ENCODE measurements around the gene LIG1. TPM values are rescaled to one million over a fixed set of nuclear protein-coding genes. Genes with fewer than 3 reads are reported as not detected.

Gene LIG1
- total RNA-seq, 2 experiments from 2014 or later: 157 to 221 TPM

DNA sequence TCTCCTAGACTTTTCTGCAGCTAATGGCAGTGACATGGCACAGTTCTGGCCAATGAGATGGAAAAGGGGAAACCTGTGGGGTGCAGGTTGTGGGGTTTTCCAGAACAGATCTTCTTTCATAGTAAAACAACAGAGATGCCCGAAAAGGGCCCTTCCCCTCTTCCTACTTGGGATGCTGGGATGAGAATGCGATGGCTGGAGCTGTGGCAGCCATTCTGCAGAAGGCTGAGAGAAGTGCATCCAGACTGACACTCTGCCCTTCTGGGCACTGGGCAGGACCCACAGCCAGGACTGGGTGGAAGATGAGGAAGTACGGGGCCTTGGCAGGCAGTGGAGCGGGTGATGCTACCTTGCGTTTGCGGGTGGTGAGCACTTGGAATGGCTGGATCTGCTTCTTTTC lies 42.6 kb downstream of the LIG1 start:
- no peaks in the 10 kb centered on the region for H3K27me3 Mint-ChIP-seq
- H3K9me3 Mint-ChIP-seq (ENCODE audit: low read depth): no peaks in the 10 kb centered on the region
- no peak overlapping the region for H3K4me3 Mint-ChIP-seq
- peaks cover 6% of the 10 kb centered on the region for H3K4me1 Mint-ChIP-seq
- DNase-seq (no peak), ATAC-seq (no peak)
- H3K36me3 Mint-ChIP-seq: peaks cover 57% of the 10 kb centered on the region
- CTCF ChIA-PET: no interaction called here
- no peak overlapping the region for H3K27ac Mint-ChIP-seq

DNA sequence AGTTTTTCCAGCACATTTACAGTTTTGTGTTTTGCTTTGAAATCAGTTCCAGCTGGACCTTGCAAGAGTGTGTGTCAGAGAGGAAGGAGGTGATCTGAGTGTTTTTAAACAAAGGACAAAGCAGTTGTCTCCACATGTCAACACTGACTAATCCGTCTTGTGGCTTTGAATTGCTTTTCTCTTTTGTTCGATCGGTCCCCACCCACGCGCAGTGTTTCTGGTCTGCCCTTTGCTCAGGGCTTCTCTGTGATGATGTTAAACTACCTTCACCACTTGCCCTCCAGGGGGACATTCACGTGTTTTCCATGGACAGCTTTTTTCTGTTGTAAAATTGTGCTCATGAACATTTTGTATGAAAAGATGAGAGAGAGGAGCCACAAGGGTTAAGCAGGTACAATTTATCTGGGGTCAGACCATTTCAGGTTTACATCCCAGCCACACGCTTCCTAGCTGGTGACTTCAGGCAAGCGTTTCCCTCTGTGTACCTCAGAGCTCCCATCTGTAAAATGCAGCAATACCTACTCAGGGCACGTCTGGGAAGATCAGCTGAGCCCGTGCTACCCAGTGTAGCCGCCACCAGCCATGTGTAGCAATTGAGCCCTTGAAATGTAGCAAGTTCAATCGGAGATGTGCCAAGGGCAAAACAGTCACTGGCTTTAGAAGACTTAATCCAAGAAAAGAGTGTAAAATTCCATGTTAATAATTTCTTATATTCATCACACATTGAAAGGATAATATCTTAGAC lies 46.1 kb downstream of the LIG1 start:
- CTCF ChIA-PET: interaction anchor here (1.4 to 1.9 kb wide), 2 partner anchors 21 to 28 kb away, joined by 4 to 6 read pairs; no protein-coding TSS in a partner anchor
- ATAC-seq: no peak
- Mint-ChIP-seq H3K9me3 (ENCODE audit: low read depth) (no peaks in the 10 kb centered on the region), H3K4me1 (peaks cover 14% of the 10 kb centered on the region), H3K27ac (peak overlapping the region; percentile 24), H3K27me3 (no peaks in the 10 kb centered on the region), H3K4me3 (no peak overlapping the region), H3K36me3 (peaks cover 68% of the 10 kb centered on the region)
- DNase-seq: peak; percentile 52

DNA sequence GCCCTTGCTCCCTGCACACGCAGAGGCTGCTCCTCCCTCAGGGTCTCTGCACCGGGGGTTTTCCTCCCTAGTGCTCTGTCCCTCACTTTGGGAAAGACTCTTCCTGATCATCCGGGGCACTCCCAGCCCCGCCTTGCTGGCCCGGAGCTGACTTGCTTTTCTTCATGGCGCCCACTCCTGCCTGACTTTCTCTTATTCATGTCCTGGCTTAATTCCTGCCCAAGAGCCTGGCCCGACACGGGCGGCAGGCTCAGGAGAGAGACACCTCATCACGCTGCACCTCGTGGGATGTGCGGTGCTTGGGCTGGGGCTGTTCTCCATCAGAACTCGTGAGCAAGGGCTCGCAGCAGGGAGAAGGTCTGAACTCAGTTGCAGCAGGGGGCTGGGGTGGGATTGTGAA lies 47.7 kb downstream of the LIG1 start:
- peaks cover 62% of the 10 kb centered on the region for H3K36me3 Mint-ChIP-seq
- H3K4me1 Mint-ChIP-seq: peaks cover 22% of the 10 kb centered on the region
- ATAC-seq (no peak), DNase-seq (no peak)
- CTCF ChIA-PET: interaction anchor here (0.6 to 1.2 kb wide), 2 partner anchors 12 to 14 kb away, joined by 3 read pairs; partner anchors contain the start of gene PLA2G4C
- H3K4me3 Mint-ChIP-seq: no peak overlapping the region
- H3K27ac Mint-ChIP-seq: peak overlapping the region; percentile 73
- H3K27me3 Mint-ChIP-seq: no peaks in the 10 kb centered on the region
- H3K9me3 Mint-ChIP-seq (ENCODE audit: low read depth): no peaks in the 10 kb centered on the region

DNA sequence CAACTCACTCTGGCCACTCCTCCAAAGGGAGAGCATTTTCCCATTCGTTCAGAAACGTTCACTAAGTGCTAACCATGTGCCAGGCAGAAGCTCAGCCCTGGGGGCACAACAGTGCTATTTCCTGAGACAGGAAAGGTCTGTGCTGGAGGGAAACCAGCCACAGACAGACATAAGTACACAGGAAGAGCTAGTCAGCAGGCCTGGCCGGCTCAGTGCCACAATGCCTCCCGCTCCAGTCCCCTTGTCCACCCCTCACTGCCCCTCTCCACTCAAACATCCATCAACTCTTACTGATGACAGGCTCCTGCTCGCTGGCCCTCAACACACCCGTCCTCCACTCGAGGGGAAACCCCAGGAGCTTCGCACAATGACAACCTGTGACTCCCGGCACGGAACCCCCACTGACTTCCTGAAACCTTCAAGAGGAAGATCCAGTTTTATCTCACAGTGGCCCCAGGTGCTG lies 48.2 kb downstream of the LIG1 start:
- Mint-ChIP-seq H3K27me3 (no peaks in the 10 kb centered on the region), H3K27ac (peak overlapping the region; percentile 73), H3K9me3 (ENCODE audit: low read depth) (no peaks in the 10 kb centered on the region), H3K4me1 (peaks cover 22% of the 10 kb centered on the region), H3K36me3 (peaks cover 60% of the 10 kb centered on the region), H3K4me3 (no peak overlapping the region)
- DNase-seq: no peak
- CTCF ChIA-PET: interaction anchor here (0.6 kb wide), 1 partner anchor 12 kb away, joined by 3 read pairs; the partner anchor contains the start of gene PLA2G4C
- ATAC-seq: no peak

- ATAC-seq: no peak
- Mint-ChIP-seq H3K9me3 (ENCODE audit: low read depth) (no peaks in the 10 kb centered on the region), H3K4me1 (peaks cover 22% of the 10 kb centered on the region), H3K27ac (no peak overlapping the region), H3K4me3 (no peak overlapping the region), H3K27me3 (no peaks in the 10 kb centered on the region), H3K36me3 (peaks cover 56% of the 10 kb centered on the region)
- no peak for DNase-seq
- CTCF ChIA-PET: no interaction called here
Measured at GRCh38 chr19:48121066-48121465, 49.1 kb downstream of the LIG1 start.

DNA sequence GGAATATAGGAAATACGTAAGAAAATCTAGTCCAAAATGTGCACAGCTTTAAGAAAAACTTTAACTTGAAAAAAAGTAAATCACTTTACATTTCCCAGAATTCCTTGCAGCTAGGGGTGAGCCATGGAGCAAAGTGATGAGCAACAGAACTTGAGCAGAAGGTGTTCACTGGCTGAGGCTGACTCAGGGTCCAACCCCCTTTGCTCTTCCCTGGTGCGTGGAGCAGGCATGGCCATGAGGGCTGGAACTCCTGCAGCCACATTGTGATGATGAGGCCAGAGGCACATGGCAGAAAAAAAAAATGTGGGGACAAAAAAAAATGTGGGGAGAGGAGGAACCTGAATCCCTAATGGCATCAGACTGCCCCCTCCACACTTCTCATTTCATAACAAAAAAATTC lies 49.6 kb downstream of the LIG1 start:
- H3K9me3 Mint-ChIP-seq (ENCODE audit: low read depth): no peaks in the 10 kb centered on the region
- no peak for DNase-seq

GRCh38 chr19:48118131-48118517 lies 52.0 kb downstream of the LIG1 start:
- DNase-seq: no peak
- no peaks in the 10 kb centered on the region for H3K27me3 Mint-ChIP-seq
- H3K27ac Mint-ChIP-seq: peak overlapping the region; percentile 91
- ATAC-seq: no peak
- H3K4me1 Mint-ChIP-seq: peaks cover 17% of the 10 kb centered on the region
- no peaks in the 10 kb centered on the region for H3K9me3 Mint-ChIP-seq (ENCODE audit: low read depth)
- H3K36me3 Mint-ChIP-seq: peaks cover 44% of the 10 kb centered on the region
- CTCF ChIA-PET: interaction anchor here (0.7 to 1.3 kb wide), 3 partner anchors 11 to 15 kb away, joined by 3 to 7 read pairs (median 4); no protein-coding TSS in a partner anchor
- H3K4me3 Mint-ChIP-seq: peak overlapping the region; percentile 19

More for the DNA sequence above, 49.6 kb downstream of the LIG1 start:
- CTCF ChIA-PET: interaction anchor here (2.2 kb wide), 1 partner anchor 10 kb away, joined by 11 read pairs; the partner anchor contains the start of gene PLA2G4C
- no peaks in the 10 kb centered on the region for H3K27me3 Mint-ChIP-seq
- H3K36me3 Mint-ChIP-seq: peaks cover 53% of the 10 kb centered on the region
- peaks cover 22% of the 10 kb centered on the region for H3K4me1 Mint-ChIP-seq
- H3K27ac Mint-ChIP-seq: no peak overlapping the region
- H3K4me3 Mint-ChIP-seq: no peak overlapping the region
- no peak for ATAC-seq

DNA sequence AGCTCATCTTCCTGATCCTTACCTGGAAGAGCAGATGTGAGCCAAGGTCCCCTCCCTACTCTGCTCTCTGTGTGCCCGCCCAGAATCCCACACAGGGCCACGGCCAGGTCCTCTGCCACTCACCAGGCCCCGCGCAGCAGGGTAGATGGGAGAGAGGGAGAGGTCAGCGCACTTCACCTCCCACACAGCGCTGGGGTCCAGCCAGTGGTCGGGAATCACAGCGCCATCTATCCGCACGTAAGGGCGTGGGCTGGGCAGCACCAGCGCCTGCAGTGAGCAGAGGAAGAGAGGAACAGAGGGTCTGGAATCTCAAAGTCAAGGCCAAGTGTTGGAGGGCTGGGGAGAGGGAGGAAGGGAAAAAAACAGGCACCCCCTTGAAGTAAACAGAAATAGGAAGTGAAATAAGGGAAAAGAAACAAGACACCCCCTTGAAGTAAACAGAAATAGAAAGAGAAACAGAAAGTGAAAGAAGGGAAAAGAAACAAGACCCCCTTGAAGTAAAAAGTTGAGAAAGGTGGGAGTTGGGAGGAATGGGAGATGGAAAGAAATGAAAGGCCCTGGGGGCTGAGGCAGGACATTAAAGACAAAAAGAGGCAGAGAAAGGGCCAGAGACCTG lies 52.5 kb downstream of the LIG1 start:
- peak overlapping the region; percentile 19 for H3K4me3 Mint-ChIP-seq
- H3K27ac Mint-ChIP-seq: peak overlapping the region; percentile 91
- H3K9me3 Mint-ChIP-seq (ENCODE audit: low read depth): no peaks in the 10 kb centered on the region
- no peaks in the 10 kb centered on the region for H3K27me3 Mint-ChIP-seq
- CTCF ChIA-PET: interaction anchor here (1.2 to 1.6 kb wide), 3 partner anchors 10 to 15 kb away, joined by 4 to 7 read pairs (median 6); no protein-coding TSS in a partner anchor
- peaks cover 17% of the 10 kb centered on the region for H3K4me1 Mint-ChIP-seq
- DNase-seq: no peak
- ATAC-seq: peak; percentile 21
- peaks cover 42% of the 10 kb centered on the region for H3K36me3 Mint-ChIP-seq

- no peaks in the 10 kb centered on the region for H3K27me3 Mint-ChIP-seq
- no peak for DNase-seq
- peaks cover 15% of the 10 kb centered on the region for H3K36me3 Mint-ChIP-seq
- no peak overlapping the region for H3K27ac Mint-ChIP-seq
- CTCF ChIA-PET: interaction anchor here (0.8 to 1.4 kb wide), 2 partner anchors 42 to 136 kb away, joined by 3 to 4 read pairs; no protein-coding TSS in a partner anchor
- ATAC-seq: no peak
- no peak overlapping the region for H3K4me3 Mint-ChIP-seq
- H3K4me1 Mint-ChIP-seq: peaks cover 14% of the 10 kb centered on the region
- H3K9me3 Mint-ChIP-seq (ENCODE audit: low read depth): no peaks in the 10 kb centered on the region
Measured at GRCh38 chr19:48113190-48113917, 56.8 kb downstream of the LIG1 start.

DNA sequence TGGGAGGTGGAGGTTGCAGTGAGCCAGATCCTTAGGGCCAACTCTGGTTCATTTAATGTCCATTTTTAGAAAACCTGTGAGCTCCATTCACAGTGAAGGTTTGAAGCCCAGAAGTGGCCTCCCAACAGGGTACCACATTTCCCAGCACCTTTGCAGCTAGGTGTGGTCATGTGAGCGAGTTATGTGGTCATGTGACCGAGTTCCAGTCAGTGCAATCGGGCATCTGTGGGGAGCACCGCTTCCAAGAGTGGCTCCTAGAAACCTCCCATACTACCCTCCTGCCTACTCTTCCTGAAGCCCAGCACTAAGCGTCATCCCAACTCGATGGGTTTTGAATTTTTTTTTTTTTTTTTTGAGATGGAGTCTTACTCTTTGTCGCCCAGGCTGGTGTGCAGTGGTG lies 58.9 kb downstream of the LIG1 start:
- no peak overlapping the region for H3K4me3 Mint-ChIP-seq
- ATAC-seq: no peak
- H3K27ac Mint-ChIP-seq: no peak overlapping the region
- H3K36me3 Mint-ChIP-seq: peaks cover 4% of the 10 kb centered on the region
- no peaks in the 10 kb centered on the region for H3K9me3 Mint-ChIP-seq (ENCODE audit: low read depth)
- H3K4me1 Mint-ChIP-seq: peaks cover 6% of the 10 kb centered on the region
- CTCF ChIA-PET: interaction anchor here (0.6 to 5.2 kb wide), 6 partner anchors 8 to 980 kb away, joined by 3 to 37 read pairs (median 4); no protein-coding TSS in a partner anchor
- H3K27me3 Mint-ChIP-seq: no peaks in the 10 kb centered on the region
- DNase-seq: no peak

DNA sequence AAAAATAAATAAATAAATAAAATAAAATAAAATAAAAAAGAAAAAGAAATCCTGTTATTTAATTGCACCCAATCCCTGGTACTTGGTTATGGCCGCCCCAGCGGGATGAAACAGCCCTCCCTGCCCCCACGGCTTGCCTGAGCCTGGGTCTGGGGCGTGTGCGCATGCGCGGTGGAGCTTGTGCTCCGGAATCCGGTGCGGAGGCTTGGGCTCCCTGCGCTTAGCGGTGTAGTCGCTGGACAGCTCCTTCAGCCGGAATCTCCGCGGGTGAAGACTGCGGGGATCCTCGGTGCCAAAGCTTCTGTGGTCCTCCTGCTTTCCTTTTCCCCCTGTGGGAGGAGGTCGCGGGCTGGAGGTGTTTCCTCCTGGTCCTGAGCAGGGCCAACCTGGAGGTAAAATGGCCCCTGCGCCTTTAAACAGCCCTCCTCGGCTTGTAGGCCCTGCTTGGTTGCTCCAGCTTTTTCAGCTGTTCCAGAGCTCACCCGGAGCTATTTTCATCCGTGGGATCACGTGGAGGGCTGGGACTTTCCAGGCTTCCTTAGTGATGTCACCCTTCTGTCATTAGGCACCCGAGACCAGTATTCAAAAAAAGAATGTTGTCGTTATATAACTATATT lies 59.7 kb downstream of the LIG1 start, which contains the start of gene PLA2G4C:
Gene PLA2G4C (minus strand): TSS at position 468 of the 617 bp plus-strand sequence. CDS start 4,288 bp downstream, outside the sequence.
- ATAC-seq (peak; percentile 92), DNase-seq (peak; percentile 87)
- H3K9me3 Mint-ChIP-seq (ENCODE audit: low read depth): no peaks in the 10 kb centered on the region
- H3K27ac Mint-ChIP-seq: peak within 1 kb of the TSS; percentile 60
- CTCF ChIA-PET: interaction anchor here (0.9 to 5.2 kb wide), 11 partner anchors 9 to 156 kb away, joined by 3 to 37 read pairs (median 4); no protein-coding TSS in a partner anchor
- H3K27me3 Mint-ChIP-seq: no peaks in the 10 kb centered on the region
- peaks cover 4% of the 10 kb centered on the region for H3K36me3 Mint-ChIP-seq
- H3K4me3 Mint-ChIP-seq: peak within 1 kb of the TSS; percentile 64
- H3K4me1 Mint-ChIP-seq: peaks cover 6% of the 10 kb centered on the region

- H3K27ac Mint-ChIP-seq: no peak overlapping the region
- H3K4me3 Mint-ChIP-seq: no peak overlapping the region
- no peak for DNase-seq
- H3K9me3 Mint-ChIP-seq (ENCODE audit: low read depth): no peaks in the 10 kb centered on the region
- no peaks in the 10 kb centered on the region for H3K27me3 Mint-ChIP-seq
- peaks cover under 1% of the 10 kb centered on the region for H3K36me3 Mint-ChIP-seq
- ATAC-seq: no peak
- CTCF ChIA-PET: interaction anchor here (1.0 to 5.2 kb wide), 7 partner anchors 9 to 157 kb away, joined by 3 to 37 read pairs (median 4); no protein-coding TSS in a partner anchor
- H3K4me1 Mint-ChIP-seq: peaks cover 6% of the 10 kb centered on the region
Measured at GRCh38 chr19:48108997-48109782, 61.0 kb downstream of the LIG1 start.

Data from activated CD8-positive, alpha-beta memory T cell treated with anti-CD3 and anti-CD28 coated beads, Interleukin-2, amount 10 ng/mL, durations not matched to agents 7 days and 5 days (primary cell).